ENCODE measurements around the gene PLK5.
"Not testable (repeated sequence)": the region's sequence is repeated elsewhere in the genome, so short reads cannot be mapped to it uniquely, and the experiment has no call there.

Gene PLK5

DNA sequence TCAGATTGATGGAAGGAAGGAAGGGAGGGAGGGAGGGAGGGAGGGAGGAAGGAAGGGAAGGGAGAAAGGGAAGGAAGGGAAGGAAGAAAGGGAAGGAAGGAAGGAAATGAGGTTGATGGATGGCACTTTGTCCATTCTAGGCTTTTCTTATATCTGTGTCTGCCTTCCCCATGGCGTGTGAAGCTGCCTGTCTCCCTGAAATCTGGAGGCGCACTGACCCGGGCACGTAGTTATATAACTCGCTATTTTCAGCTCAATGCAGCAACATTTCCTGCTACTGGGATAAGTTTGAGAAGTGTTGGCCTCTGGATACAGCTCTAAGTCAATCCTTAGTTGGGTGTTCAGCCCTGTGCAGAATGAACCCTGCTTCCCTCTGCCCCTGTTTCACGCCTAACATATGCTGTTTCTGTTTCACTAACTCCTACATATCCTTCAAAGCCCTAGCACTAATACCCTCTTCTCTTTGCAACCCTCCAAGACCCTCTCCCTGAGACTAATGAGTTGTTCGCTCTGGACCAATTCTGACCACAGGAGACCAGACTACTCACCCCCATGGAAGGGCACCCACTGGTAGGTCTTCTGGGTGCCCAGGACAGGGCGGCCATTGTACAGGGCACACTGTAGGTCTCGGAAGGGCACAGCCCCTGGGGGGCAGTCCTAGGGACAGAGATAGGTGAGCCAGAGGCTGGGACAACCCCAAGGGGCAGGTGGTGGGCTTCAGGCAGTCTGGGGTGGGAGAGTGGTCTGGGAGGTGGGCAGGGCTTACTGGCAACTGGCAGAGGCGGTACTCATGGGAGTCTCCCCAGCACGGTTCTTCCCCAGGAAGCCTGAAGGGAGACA, 14.1 kb upstream of the PLK5 start:
- no peak for DNase-seq

GRCh38 chr19:1510442-1510806, 13.5 kb upstream of the PLK5 start:
- no peak for DNase-seq

DNA sequence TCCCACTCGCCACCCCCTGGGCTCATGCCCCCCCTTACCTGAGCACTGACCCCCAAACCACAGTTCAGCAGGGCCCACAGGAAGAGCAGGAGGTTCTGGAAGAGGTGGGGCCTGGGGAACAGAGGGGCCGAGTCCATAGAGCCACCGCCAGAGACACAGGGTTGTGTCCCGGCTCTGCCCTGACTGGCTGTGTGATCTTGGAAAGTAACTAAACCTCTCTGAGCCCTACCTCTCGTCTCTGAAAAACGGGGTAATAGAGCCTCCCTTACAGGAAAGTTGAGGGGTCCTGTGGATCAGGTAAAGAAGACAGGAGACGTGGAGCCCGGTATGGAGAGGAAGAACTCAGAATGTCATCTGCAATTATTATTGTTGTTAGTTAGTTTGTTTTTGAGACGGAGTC, 13.1 kb upstream of the PLK5 start:
- no peak for DNase-seq

DNA sequence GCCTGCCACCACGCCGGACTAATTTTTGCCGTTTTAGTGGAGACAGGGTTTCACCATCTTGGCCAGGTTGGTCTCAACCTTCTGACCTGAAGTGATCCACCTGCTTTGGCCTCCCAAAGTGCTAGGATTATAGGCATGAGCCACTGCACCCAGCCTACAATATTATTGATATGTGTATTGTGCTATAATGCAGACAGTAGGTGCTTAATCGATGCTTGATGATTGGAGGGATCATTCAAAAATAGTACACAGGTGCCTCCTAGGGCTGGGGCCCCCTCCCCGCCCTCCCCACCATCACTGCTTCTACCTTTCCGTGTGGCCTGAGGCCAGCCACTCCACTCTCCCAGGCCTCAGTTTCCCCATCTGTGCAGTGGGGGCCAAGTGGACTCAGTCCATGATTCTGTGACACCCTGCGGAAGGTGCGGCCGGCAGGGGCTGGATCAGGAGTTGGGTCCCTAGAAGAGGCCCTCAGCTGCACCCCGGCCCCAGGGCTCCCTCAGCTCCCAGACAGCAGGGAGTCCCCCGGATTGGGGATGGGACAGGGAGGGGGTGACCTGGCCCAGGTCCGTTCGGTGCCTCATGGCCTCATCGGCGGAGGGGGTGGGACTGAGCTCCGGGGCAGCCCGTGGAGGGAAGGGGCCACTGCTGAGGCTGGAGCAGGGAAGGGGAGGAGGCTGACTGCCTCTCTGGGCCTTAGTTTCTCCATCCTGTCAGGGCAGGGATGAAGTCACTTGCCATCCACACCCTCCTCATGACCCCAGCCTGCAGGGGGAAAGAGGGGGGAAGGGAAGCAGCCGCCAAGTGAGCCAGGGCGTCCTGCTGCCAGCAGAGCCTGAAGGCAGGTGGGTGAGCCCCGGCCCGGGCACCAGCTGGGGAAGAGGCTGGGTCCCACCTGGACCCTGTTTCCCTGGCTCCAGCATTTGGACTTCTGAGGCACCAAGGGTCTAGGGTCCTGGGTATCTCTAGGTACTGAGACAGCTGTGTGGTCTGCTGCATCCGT, 12.3 kb upstream of the PLK5 start:
- DNase-seq, result no peak

- no peak for DNase-seq
Measured at GRCh38 chr19:1512671-1513498, 11.0 kb upstream of the PLK5 start, which contains the start of gene ADAMTSL5. ADAMTSL5 (minus strand) TSS chr19:1513019; CDS start chr19:1510943, 2,076 bp downstream.

DNA sequence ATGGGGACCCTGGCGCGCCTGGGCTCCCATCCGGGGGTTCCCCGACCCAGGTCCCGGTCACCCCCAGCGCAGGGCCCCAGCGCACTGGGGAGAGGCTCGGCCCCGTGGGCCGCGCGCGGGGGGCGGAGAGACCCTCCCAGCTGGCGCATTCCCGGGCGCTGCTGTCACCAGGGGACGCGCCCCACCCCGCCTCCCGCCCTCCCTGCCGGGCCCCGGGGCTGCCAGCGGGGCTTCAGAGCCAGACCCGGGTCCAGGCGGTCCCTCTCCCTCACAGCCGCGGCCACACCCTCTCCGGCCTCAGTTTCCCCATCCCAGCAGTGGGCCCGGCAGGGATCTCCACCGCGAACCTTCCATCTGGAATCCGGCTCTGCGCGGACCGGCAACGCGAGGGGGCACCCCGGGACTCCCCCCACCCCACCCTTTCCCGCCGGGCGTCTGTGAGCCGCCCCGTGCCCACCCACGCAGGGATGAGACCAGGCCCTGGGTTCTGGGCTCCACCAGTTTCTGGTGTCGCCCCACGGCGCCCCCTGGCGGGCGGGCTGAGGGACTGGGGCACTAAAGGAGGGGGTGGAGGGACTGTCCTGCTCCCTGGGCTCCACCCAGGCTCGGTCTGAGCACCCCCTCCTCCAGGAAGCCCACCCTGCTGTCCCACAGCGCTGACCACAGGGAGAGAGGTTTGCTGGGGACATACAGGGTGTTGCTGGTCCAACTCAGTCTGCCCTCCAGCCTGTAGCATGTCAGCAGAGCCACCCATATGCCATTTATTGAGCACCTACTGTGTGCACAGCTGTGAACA, 10.2 kb upstream of the PLK5 start:
- DNase-seq, result no peak

DNA sequence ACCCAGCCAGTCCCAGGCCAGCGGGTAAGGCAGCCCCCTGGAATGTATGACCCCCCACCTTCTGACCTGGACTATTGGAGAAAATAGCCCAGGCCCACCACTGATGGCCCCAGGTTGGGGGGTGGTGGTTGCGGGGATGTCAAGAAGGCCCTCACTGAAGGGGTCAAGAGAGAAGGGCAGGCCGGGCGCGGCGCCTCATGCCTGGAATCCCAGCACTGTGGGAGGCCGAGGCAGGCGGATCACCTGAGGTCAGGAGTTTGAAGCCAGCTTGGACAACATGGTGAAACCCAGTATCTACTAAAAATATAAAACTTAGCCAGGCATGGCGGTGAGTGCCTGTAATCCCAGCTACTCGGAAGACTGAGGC, 9.6 kb upstream of the PLK5 start:
- DNase-seq, result no peak

DNA sequence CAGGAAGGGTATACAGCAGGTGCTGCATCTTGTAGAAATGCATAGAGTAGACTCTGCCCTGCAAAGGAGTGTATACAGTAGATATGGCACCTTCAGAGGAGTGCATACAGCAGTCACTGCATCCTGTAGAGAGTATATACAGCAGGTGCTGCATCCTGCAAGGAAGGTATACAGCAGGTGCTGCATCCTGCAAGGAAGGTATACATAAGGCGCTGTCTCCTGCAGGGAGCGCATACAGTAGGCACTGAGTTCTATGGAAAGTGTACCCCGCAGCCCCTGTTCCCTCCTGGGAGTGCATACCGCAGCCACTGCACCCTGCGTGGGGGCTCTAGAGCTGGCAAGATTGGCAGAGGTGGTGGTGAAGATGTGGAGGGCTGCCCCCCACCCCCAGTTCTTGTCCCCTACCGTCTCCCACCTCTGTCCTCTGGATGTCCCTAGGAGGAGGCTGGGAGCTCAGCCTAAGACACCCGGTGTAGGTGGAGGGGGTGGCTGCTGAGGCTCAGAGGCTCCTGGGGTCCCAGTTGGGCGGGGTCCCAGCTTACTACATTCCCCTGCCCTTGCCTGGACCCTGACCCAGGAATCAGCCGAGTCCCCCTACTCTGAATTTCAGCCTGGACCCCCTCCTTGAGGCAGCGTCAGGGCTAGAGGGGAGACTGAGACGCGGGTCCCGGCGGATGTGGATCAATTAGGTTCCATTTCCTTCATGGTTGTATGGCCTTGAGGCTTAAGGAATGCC, 8.7 kb upstream of the PLK5 start:
- no peak for DNase-seq

GRCh38 chr19:1516395-1516753, 7.5 kb upstream of the PLK5 start:
- DNase-seq, result no peak

- no peak for DNase-seq
Measured at GRCh38 chr19:1518471-1518870, 5.4 kb upstream of the PLK5 start.

- not testable (repeated sequence) for DNase-seq
Measured at GRCh38 chr19:1519802-1520201, 4.1 kb upstream of the PLK5 start.

- no peak for DNase-seq
Measured at GRCh38 chr19:1520203-1520780, 3.6 kb upstream of the PLK5 start.

GRCh38 chr19:1521636-1522035, 2.2 kb upstream of the PLK5 start:
- no peak for DNase-seq

GRCh38 chr19:1522061-1522460, 1.8 kb upstream of the PLK5 start:
- no peak for DNase-seq

- DNase-seq, result no peak
Measured at GRCh38 chr19:1522838-1523237, 1.0 kb upstream of the PLK5 start.

GRCh38 chr19:1524287-1524971, 552 bp downstream of the PLK5 start:
- no peak for DNase-seq

GRCh38 chr19:1524972-1525325, 1.1 kb downstream of the PLK5 start:
- DNase-seq, result no peak

- DNase-seq, result no peak
Measured at GRCh38 chr19:1525343-1525742, 1.5 kb downstream of the PLK5 start.

DNA sequence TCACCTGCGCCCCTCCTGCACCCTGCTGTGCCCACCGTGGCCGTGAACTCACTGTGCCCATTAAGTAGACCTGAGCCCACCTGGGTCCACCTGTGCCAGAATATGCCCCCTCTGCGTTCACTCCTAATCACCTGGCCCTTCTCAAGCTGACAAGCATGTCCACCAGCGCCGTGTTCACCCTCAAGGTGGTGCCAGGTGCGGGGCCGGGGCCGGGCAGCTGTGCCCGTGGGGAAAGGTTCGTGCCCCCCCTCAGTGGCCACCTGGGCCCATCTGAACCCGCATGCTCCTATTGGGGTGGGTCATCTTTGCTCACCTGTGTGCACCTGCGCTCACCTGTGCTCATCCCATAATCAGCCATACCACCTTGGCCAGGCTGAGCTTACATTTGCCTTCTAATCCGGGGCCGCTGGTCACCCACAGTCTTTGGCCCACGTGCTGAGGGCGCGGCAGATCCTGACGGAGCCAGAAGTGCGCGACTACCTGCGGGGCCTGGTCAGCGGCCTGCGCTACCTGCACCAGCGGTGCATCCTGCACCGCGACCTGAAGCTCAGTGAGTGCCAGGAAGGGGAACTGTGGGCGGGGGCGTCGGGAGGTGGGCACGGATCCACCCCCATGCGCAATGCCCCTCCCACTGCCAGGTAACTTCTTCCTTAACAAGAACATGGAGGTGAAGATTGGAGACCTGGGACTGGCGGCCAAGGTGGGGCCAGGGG, 2.3 kb downstream of the PLK5 start:
- no peak for DNase-seq

Measured in NCI-H1092 (cell line).